HG02943 (cell line): ENCODE data around the gene TMEM245.
"Not testable (repeated sequence)": the region's sequence is repeated elsewhere in the genome, so short reads cannot be mapped to it uniquely, and the experiment has no call there.

Experiments used
- ATAC-seq: cut with Tn5 transposase; IDR thresholded peaks from one replicate; pipeline ENCODE4 v1.9.1; 2021; ENCODE audit warnings: mild to moderate bottlenecking, low read depth, moderate library complexity; ENCODE audit not compliant: unreplicated experiment

TMEM245 gene

DNA sequence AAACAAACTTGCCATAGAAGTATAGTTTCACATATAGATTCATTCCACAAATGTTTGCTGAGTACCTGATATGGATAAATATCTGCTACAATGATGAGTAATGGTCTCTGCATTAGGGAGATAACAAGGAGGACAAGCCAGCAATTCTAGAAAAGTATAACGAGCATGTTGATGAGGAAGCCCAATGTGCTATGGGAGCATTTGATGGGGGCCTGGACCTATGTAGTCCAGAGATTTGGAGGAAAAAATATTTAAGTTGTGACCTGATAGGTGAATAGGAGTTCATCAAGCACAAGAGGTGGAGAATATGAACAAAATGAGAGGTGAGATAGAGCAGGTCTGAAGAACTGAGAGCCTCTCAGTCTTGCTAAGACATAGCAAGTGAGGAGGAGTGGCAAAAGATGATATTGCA lies 14.4 kb upstream of the TMEM245 start:
- no peak for ATAC-seq

DNA sequence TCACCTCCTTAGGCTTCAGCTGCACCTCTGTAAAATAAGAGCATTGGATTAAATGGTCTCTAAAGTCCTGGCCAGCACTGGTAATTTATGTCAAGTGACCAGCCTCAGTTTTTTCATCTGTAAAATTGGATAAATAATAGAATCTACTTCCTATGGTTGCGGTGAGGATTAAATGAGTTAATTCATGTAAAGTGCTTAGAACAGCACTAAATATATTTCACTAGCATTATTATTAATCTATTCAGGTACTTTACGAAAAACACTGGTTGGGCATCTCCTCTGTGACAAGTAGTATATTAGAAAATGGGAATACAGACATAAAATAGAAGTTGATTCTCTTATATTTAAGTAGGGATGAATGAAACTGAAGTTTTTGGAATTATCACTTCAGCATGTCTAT lies 13.8 kb upstream of the TMEM245 start:
- no peak for ATAC-seq

DNA sequence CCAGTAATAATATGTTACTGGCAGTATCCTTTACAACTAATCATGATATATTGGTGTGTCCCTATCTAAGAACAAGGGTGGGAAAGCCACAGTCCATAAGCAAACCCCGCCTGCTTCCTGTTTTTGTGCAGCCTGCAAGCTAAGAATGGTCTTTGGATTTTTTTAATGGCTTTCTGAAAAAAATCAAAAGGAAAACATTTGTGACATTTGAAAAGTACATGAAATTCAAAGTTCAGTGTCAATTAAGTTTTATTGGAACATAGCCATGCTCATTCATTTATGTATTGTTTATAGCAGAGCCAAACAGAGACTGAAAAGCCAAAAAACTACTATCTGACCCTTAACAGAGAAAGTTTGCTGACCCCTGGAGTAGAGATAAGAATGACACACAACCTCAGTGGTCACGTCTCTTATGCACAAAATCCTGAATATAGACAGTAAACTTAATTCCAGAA lies 12.8 kb upstream of the TMEM245 start:
- no peak for ATAC-seq

DNA sequence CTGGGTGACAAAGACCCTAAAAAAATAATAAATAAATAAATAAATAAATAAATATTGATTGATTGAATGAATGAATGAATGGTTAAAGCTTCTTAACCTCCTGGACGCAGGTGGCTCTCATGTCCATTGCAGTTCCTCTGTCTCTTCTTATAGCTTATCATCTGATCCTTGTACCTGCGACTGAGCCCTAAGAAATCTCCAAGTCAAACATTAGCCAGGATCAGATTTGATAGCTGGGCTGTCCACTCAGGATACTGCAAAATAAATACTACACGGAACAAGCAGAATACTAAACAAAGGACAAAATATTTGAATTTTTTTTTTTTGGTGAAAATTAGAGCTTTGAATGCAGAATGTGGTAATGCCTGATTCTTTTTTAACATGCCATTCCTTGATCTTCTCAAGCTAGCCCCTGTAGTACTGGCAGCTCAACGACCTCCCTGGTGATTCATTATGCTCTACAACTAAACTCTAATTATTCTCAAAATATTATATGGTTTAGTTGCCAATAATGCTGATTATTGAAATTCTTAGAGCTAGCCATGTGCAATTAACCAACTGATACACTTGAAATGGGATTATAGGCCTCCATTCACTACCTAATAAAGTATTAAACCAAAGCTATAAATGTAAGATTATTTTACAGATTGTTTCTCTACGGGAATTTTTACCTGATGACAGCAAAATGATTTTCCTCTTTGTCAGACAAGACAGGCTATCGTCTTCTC lies 9.9 kb upstream of the TMEM245 start:
- no peak for ATAC-seq

DNA sequence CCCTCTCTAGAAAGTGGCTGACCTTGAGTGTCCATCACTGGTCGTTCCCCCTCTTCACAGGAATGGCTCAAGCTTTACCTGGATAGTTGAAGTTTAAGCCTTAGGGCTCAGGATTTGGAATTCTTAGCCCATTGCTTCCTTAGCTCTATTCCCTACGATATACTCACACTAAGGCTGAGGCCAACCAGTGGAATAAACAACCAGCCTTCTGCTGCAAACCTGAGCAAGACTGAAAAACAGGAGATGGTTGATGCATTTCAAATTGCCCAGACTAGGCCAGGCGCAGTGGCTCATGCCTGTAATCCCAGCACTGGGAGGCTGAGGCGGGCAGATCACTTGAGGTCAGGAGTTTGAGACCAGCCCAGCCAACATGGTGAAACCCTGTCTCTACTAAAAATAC lies 6.9 kb upstream of the TMEM245 start:
- not testable (repeated sequence) for ATAC-seq

DNA sequence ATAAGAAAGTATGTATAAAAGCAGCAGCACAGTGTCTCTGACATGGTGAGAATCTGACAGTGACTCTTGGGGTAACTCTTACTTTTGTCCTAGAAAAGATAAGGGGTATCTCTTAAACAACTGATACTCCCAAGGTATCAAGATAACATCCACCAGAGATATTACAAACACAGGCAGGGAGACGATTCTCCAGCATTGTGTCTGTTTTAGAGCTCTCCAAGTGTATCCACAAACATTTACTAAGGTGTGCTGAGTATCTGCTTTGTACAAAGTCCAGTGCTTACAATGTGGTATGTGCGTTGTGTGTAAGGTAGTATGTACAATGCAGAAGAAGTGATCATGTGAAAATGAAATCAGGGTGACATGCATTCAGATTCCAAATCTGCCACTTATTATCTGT lies 4.4 kb upstream of the TMEM245 start:
- no peak for ATAC-seq

DNA sequence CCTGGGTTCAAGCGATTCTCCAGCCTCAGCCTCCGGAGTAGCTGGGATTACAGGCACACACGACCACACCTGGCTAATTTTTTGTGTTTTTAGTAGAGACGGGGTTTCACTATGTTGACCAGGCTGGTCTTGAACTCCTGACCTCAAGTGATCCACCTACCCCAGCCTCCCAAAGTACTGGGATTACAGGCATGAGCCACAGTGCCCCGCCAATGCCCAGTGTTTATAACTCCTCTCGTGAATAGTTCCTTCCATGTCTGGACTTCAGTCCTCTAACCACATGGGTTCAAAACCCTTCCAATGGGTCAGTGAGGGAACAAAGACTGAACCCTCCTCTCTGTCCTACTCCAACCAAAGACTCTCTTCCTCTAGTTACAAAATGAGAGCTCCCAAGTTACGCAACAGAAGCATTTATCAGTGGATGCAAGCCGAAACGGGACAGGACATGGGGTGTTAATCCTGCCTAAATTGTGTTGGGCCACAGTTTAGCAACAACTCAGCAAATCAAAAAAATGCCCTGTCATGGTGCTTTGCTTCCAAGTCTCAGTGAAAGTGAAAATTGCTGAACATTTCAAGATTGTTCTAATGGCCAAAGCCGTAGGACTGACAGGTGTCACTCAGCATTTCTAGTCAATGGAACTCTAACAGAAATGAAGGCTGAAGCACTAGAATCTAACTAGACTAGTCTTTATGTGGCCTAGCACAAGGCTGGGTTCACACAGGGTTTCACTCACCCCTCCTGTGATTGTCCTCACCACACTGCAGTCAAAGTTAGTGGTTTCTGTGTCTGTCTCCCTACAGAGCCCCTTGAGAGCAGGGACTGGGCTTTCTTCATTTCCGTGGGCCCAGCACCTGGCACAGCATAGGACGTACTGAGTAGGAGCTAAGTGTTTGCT lies 3.2 kb upstream of the TMEM245 start:
- peak; percentile 28 for ATAC-seq

DNA sequence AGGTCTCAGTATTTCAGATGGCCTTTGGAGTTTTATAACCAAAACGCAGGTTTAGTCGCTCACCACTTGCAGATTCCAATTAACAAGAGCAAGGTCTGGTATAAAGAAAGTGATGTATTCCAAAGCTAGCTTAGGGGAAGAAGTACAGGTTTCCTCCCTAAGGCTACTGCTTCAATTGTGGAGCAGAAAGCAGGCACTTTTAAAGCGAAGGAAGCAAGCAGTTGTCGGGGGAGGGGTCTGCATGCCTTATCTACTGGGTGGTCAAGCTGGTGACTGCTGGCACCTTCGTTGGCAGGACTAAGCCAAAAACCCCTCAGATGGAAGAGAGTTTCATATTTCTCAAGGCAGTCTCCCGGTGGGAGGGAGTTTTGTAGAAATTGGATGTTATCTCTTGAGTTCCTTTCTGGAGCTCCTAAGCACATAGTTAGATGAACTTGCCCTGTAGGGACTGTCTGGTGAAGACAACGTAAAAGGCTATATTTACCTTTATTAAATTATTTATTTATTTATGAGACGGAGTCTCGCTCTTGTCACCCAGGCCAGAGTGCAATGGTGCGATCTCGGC lies 1.6 kb upstream of the TMEM245 start:
- ATAC-seq = no peak

DNA sequence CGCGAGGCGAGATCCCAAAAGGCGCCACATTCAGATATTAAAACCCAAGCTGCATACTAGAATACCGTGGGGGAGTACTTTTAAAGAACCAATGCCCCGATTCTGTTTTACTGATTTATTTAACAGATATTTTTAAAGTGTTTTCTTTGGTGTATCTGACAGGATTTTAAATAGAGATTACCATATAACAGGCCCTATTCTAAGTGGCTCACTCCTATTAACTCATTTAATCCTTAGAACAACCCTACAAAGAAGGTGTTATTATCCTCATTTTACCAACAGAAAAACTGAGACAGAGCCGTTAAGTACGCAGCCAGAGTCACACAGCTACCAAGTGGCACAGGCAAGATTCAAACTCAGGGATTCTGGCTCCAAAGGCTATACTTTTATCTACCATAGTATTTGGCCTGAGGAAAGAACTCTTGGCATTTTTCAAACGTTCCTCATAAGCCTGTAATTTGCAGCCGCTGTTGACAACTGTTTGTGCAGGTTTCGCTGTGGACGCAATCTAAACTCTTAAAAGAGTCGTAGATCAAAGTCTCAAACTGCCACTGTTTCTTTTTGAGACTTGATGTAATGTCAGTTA lies 550 bp upstream of the TMEM245 start:
- ATAC-seq = no peak

DNA sequence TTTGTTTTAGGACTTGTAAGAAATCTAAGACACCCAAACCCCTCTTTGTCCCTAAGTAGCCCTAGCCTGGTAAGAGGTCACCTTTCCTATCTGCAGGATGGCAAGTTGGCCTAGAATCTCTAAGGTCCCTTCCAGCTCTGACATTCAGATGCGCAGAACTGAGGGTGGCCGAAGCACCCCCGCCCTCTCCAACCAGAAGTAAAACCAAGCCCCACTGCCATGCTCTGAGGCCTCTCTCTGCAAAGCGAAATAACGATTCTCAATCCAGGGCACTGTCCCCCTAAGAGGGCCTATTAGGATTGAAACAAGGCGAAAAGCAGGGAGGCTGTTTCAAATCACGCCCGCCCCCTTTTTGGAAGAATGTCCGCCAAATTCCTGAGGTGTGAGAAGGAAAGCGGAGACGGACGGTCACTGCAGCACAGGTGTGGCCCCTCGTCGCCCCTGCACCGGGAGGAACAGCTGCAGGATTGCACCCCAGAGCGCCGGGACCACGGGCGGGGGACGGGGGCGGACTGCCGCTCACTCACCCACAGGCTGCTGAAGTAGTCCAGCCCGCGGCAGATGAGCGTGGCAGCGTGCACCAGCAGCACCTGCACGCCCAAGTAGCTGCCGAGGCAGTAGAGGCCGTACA lies 824 bp downstream of the TMEM245 start:
- ATAC-seq = no peak

DNA sequence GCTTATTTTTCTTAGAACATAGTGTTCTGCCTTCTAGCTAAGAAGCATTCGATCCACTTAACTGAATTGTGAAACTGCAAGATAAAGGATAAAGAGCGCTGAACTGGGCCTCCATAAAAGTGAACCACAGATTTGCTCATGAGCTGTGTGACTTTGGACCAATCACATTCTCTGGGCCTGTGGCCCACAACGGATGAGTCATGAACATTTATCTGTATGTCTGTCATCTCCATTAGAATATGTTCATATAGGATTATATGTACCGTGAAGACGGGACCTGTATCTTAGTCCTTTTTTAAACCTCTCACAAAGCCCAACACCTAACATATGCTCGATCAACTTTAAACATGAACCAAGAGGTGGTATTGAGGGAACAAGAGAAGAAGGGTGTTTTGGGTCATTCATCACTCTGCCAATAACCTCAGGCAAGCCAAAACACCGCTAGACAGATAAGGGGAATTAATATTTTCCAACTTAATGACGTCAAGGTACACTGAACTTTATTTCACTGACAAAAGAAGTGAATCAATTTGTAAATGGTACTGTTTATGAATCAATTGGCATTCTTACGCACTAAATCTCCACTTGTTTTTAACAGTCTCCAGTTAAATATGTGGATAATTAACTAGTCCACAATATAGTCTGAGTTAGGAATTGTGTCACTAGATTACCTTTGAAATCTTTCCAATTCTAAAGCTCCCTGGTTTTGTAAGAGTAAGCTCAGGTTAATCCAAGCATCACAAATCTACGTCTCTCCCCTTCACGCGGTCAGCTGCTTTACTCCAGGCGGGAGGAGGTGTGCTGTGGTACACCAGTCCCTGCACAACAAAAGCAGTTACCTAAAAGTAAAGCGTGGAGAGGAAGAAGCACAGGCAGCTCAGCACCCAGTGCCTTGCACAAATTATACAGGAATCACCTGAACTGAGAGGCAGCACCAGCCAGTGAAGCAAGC lies 1.6 kb downstream of the TMEM245 start:
- no peak for ATAC-seq

DNA sequence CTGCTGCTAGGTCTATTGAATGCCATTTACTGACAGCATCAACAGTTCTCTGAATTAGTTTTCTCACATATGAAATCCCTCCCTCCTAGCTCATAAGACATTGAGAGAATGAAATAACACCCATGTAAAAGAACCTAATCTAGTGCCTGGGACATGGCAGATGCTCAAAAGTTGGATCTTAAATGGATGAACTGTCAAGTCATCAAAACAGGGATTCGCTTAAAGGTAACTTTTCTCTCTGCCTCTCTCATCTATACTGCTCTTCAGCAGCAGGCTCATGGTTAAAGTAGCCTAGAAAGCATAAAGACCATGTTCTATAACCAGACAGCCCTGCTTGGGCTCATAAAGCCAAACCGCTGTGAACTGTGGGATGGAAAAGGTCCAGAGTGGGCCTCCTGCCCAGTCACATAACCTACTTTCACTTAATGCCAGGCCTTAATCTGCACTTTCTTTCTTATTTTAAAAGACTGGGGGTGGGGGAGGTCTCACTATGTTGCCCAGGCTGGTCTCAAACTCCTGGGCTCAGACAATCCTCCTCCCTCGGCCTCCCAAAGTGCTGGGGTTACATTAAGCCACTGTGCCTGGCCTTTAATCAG lies 3.7 kb downstream of the TMEM245 start:
- ATAC-seq = no peak

DNA sequence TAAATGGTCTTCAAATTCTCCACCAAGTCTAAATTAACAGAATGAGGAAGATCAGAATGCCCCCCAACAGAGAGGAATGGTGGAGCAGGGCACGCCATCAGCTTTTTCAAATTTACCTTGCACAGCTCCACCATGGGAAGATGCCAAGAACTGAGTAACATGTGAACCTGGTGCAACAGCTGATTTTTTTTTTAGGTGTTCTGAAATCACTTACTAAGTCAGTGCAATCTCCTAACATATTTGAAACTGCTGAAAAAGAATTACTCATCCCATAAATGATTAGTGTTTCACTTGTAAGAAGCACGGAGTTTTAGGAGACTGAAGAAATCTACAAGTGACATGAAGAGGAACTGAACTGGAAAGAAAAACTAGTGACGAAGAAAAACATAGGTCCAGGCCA lies 5.1 kb downstream of the TMEM245 start:
- ATAC-seq = no peak

DNA sequence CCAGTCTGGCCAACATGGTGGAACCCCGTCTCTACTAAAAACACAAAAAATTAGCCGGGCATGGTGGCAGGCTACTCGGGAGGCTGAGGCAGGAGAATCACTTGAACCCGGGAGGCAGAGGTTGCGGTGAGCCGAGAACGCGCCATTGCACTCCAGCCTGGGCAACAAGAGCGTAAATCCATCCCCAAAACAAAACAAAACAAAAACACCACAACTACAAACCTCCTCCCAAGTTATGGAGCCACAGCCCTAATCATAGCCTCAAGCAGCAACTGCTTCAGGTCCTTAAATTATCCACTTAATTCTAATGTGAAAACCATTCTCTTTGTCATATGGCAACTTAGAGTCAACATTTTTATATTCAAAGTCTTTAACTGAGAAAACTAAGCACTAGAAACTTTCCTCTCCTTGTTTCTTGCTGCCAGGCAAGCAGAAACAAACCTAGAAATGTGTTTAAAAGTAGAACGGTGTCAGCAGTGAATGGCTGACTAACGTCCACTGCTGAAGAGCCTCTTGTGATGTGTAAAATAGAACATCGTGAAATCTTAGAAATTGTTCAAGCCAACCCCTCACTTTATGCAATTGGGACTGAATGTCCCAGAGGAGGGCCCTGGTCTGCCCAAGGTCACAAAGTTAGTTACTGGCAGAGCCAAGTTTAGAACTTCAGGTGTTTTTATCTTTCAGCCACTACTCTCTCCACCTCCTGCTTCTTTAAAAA lies 5.7 kb downstream of the TMEM245 start:
- no peak for ATAC-seq

DNA sequence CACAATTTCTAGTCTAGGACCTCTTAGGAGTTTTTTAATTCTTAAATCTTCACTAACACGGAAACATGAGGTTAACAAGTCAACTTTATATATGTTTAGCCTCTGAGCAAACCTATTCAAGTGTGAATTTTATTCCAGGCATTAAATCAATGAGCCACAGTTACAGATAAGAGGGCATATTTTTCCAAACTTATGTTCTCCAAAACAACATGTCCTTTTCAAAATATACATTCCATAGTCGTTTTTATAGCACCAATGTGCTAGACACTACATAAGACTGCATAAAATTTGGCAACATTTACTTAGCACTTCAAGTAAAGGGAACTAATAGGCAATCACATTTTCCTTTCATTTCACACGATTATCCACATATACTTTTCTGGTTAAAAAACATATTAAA lies 6.5 kb downstream of the TMEM245 start:
- no peak for ATAC-seq

DNA sequence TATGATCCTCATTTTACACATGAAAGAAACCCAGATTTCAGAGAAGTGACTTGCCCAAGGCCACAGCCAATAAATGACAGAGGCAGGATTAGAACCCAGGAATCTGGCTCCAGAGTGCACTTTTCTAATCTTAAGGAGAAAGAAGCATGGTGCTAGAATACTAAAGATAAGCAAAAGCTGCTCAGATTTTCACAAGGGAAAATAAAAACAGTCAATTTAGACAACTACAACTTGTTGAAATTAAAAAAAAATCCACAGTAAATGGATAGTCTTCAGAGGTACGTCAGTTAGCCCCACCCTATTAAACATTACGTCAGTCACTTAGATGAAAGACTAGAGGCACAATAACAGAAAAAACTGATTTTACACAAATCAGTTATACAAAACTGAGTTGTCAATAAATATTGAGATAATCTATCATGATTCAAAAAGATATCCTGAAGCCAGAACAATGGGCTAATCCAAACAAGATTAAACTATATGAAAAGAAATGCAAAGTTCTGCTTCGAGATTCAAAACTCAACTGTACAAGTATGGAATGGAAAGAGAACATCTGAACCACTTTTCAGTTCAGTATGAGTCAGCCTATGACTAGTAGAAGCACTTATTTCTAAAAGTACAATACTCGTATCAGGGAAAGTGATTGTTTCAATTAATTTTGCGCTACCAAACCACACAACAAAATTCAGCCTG lies 9.3 kb downstream of the TMEM245 start:
- no peak for ATAC-seq

DNA sequence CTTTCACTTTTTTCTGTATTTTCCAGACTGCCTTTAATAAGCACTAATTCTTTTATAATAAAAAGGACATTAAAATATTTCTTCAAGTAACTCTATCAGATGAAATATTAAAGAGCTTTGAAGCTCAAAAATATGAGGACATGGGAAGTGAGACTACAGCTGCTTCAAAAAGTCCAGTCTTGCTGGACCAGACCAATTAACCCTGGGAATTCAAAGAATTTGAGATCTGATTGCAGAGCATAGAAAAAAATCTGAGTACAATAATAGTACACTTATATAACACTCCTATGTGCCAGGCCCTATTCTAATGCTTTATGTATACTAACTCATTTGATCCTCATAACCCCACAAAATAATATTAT lies 9.8 kb downstream of the TMEM245 start:
- no peak for ATAC-seq

DNA sequence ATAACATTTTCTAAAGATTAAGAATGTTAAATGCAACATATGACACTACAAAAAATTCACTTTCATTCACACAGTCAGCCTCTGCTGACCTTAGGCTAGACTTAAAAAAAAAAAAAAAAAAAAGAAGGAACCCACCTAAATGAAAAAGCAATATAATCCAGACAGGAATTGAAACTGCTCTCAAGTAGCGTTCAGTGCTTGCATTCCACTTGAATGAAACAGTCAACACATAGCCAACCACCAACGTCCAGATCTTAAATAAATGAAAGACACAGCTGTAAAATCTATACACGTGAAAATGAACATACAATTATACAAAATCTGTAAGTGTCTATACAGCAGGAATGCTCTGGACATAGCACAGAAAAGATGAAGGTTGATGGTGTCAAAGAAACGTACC lies 11.4 kb downstream of the TMEM245 start:
- ATAC-seq = no peak
